ENCODE results near the gene GOLGA8K. TPM values are rescaled to one million over a fixed set of nuclear protein-coding genes. Genes with fewer than 3 reads are reported as not detected.
"Not testable (repeated sequence)": the region's sequence is repeated elsewhere in the genome, so short reads cannot be mapped to it uniquely, and the experiment has no call there.

GOLGA8K gene
- total and polyA plus RNA-seq, 2 of the 8 experiments (the other 6 are each of a cell fraction or from before 2014, with no cell fraction given): 0.47 to 1.3 TPM

- H3K9me3 ChIP-seq (ENCODE audit: insufficient read depth in 2 of 2, low read depth in 1 of 2, low read length in 1 of 2); H4K8ac ChIP-seq (ENCODE audit: extremely low read depth, insufficient read depth, low read length); H3K36me3 ChIP-seq (ENCODE audit: control insufficient read depth in 2 of 4, insufficient read depth in 4 of 4, low read length in 3 of 4); H4K20me1 ChIP-seq (replicated peaks in 1 of 2; ENCODE audit: control insufficient read depth in 1 of 2, insufficient read depth in 2 of 2, low read length in 2 of 2); H3K4me3 ChIP-seq (ENCODE audit: extremely low read depth in 1 of 4, insufficient read depth in 2 of 4, low read depth in 3 of 4, low read length in 4 of 4); H3K79me1 ChIP-seq (ENCODE audit: low read depth, low read length); H3K14ac ChIP-seq (ENCODE audit: insufficient read length); H2BK120ac ChIP-seq (replicated peaks; ENCODE audit: low read depth, low read length); H3K18ac ChIP-seq (ENCODE audit: extremely low read depth, low read length); H2BK20ac ChIP-seq (ENCODE audit: low read length); H3K79me2 ChIP-seq (ENCODE audit: control insufficient read depth in 1 of 2, insufficient read depth in 2 of 2, low read length in 2 of 2); H3K27ac ChIP-seq (ENCODE audit: low read depth, low read length); H3K9ac ChIP-seq (replicated peaks in 1 of 4; ENCODE audit: extremely low read depth in 1 of 4, low read depth in 3 of 4, low read length in 3 of 4); H3K23me2 ChIP-seq (ENCODE audit: low read depth, low read length); H3K23ac ChIP-seq (ENCODE audit: insufficient read length); H4K5ac ChIP-seq (ENCODE audit: insufficient read length, low read depth, low read length); H3K4ac ChIP-seq (replicated peaks; ENCODE audit: insufficient read length, low read depth, low read length); H2AK5ac ChIP-seq (ENCODE audit: low read depth, low read length); H2BK12ac ChIP-seq (ENCODE audit: low read depth, low read length); H3K56ac ChIP-seq (replicated peaks; ENCODE audit: insufficient read length, low read depth, low read length); CTCF ChIA-PET (ENCODE audit: partially characterized antibody); H2AFZ ChIP-seq (ENCODE audit: low read length); H4K91ac ChIP-seq (replicated peaks; ENCODE audit: insufficient read length, low read length); DNase-seq (ENCODE audit: low read depth in 1 of 2, low spot score in 2 of 2); POLR2A ChIA-PET (ENCODE audit: partially characterized antibody); H2BK15ac ChIP-seq (ENCODE audit: low read length); H3K4me2 ChIP-seq (ENCODE audit: insufficient read depth in 1 of 2, low read depth in 2 of 2, low read length in 2 of 2); H3K4me1 ChIP-seq (replicated peaks in 1 of 4; ENCODE audit: control insufficient read depth in 3 of 4, insufficient read depth in 4 of 4, low read length in 3 of 4); FAIRE-seq; H3K27me3 ChIP-seq (replicated peaks in 1 of 4; ENCODE audit: control insufficient read depth in 3 of 4, extremely low read depth in 1 of 4, insufficient read depth in 3 of 4, low read length in 3 of 4); H2BK5ac ChIP-seq (ENCODE audit: low read depth, low read length): not testable (repeated sequence)
- no CpG with 5 or more reads among the region's 2 CpGs for WGBS, 2 experiments (ENCODE audit: extremely low coverage in 1 of 2, insufficient coverage in 1 of 2, insufficient read length in 1 of 2, insufficient replicate concordance in 2 of 2, low coverage in 1 of 2, low lambda C conversion rate in 2 of 2, missing lambda C conversion rate in 1 of 2)
Observed at GRCh38 chr15:32374185-32374584, 28.9 kb downstream of the GOLGA8K start.

GRCh38 chr15:32373707-32374106 is 29.4 kb downstream of the GOLGA8K start:
- no CpG with 5 or more reads among the region's 6 CpGs for WGBS, 2 experiments (ENCODE audit: extremely low coverage in 1 of 2, insufficient coverage in 1 of 2, insufficient read length in 1 of 2, insufficient replicate concordance in 2 of 2, low coverage in 1 of 2, low lambda C conversion rate in 2 of 2, missing lambda C conversion rate in 1 of 2)
- H2AK5ac ChIP-seq (ENCODE audit: low read depth, low read length); POLR2A ChIA-PET (ENCODE audit: partially characterized antibody); H3K4ac ChIP-seq (replicated peaks; ENCODE audit: insufficient read length, low read depth, low read length); H2BK5ac ChIP-seq (ENCODE audit: low read depth, low read length); H2BK15ac ChIP-seq (ENCODE audit: low read length); H3K36me3 ChIP-seq (ENCODE audit: control insufficient read depth in 2 of 4, insufficient read depth in 4 of 4, low read length in 3 of 4); H4K5ac ChIP-seq (ENCODE audit: insufficient read length, low read depth, low read length); H3K4me1 ChIP-seq (replicated peaks in 1 of 4; ENCODE audit: control insufficient read depth in 3 of 4, insufficient read depth in 4 of 4, low read length in 3 of 4); H3K23ac ChIP-seq (ENCODE audit: insufficient read length); H4K91ac ChIP-seq (replicated peaks; ENCODE audit: insufficient read length, low read length); CTCF ChIA-PET (ENCODE audit: partially characterized antibody); H3K9ac ChIP-seq (replicated peaks in 1 of 4; ENCODE audit: extremely low read depth in 1 of 4, low read depth in 3 of 4, low read length in 3 of 4); H3K14ac ChIP-seq (ENCODE audit: insufficient read length); H3K18ac ChIP-seq (ENCODE audit: extremely low read depth, low read length); H2BK120ac ChIP-seq (replicated peaks; ENCODE audit: low read depth, low read length); H3K9me3 ChIP-seq (ENCODE audit: insufficient read depth in 2 of 2, low read depth in 1 of 2, low read length in 1 of 2); H3K27me3 ChIP-seq (replicated peaks in 1 of 4; ENCODE audit: control insufficient read depth in 3 of 4, extremely low read depth in 1 of 4, insufficient read depth in 3 of 4, low read length in 3 of 4); DNase-seq (ENCODE audit: low read depth in 1 of 2, low spot score in 2 of 2); FAIRE-seq; H3K79me1 ChIP-seq (ENCODE audit: low read depth, low read length); H3K23me2 ChIP-seq (ENCODE audit: low read depth, low read length); H2BK20ac ChIP-seq (ENCODE audit: low read length); H3K4me2 ChIP-seq (ENCODE audit: insufficient read depth in 1 of 2, low read depth in 2 of 2, low read length in 2 of 2); H4K8ac ChIP-seq (ENCODE audit: extremely low read depth, insufficient read depth, low read length); H2BK12ac ChIP-seq (ENCODE audit: low read depth, low read length); H3K79me2 ChIP-seq (ENCODE audit: control insufficient read depth in 1 of 2, insufficient read depth in 2 of 2, low read length in 2 of 2); H3K56ac ChIP-seq (replicated peaks; ENCODE audit: insufficient read length, low read depth, low read length); H3K27ac ChIP-seq (ENCODE audit: low read depth, low read length); H3K4me3 ChIP-seq (ENCODE audit: extremely low read depth in 1 of 4, insufficient read depth in 2 of 4, low read depth in 3 of 4, low read length in 4 of 4); H2AFZ ChIP-seq (ENCODE audit: low read length); H4K20me1 ChIP-seq (replicated peaks in 1 of 2; ENCODE audit: control insufficient read depth in 1 of 2, insufficient read depth in 2 of 2, low read length in 2 of 2): not testable (repeated sequence)

All from H1 (cell line).